ENCODE data around the gene PARP4. TPM values are rescaled to one million over a fixed set of nuclear protein-coding genes. Genes with fewer than 3 reads are reported as not detected.
"Not testable (repeated sequence)": the region's sequence is repeated elsewhere in the genome, so short reads cannot be mapped to it uniquely, and the experiment has no call there.

Gene PARP4
- total RNA-seq, 1 donor from 2014 or later: 26.0 TPM

DNA sequence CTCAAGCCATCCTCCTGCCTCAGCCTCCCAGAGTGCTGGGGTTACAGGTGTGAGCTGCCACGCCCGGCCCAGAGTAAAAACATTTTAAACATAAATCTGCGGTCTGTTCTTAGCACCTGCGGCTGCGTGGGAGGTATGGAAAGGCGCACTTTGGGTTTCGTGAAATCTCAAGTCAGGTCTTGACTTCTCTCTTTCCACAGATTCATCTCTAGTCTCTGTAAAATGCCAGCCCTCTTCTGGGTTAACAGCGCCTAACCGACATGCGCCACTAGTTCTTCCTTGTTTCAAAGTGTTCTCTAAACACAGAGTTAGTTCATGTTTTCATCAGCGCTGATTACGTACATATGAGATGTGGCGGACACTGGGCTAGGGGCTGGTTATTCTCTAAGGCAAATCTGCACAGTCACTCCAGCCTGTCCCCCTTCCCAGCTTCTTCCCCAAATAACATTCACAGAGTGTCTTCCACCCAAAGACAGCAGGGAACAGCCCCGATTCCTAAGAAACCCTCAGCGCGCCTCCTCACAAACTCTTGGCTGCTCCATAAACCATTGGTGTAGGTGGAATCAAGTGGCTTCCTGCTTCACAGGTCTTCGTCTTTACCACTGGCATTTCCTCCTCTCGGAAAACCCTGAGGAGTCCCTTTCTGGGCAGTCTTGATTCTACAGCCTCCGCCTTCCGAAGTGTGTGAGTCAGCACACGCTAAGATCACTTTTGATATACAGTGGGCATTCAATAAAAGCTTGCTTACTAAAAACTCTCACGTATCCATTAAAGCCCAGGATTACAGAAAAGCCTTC lies 1.4 kb downstream of the PARP4 start:
- DNase-seq (ENCODE audit: missing footprints): no peak
- no peak for ATAC-seq
- intact Hi-C loops (cut with DNase I): no loop called here

- ATAC-seq (no peak), DNase-seq (ENCODE audit: missing footprints) (no peak)
- intact Hi-C loops (cut with DNase I): no loop called here
These were observed 5.8 kb downstream of the PARP4 start for GRCh38 chr13:24506698-24507335.

- ATAC-seq; DNase-seq (ENCODE audit: missing footprints); intact Hi-C loops (cut with DNase I): not testable (repeated sequence)
These were observed 6.3 kb downstream of the PARP4 start for GRCh38 chr13:24506283-24506682.

DNA sequence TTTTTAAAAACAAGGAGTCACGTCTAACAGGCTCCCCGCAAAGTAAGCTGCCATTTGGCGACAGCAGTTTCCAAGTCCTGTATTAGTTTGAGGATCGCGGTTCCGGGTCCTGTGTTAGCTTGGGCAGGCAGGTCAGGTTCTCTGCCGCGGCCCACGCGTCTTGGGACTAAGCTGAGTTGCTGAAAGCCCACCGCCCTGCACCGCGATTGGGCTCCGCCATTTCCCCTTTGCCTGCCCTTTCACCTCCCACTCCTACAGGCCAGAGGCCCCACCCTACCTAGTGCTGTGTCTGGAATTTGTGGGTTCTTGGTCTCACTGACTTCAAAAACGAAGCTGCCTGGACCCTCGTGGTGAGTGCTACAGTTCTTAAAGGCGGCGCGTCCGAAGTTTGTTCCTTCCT lies 6.8 kb downstream of the PARP4 start:
- DNase-seq (ENCODE audit: missing footprints): peak; percentile 72
- ATAC-seq: no peak
- intact Hi-C loops (cut with DNase I): no loop called here

GRCh38 chr13:24505256-24505655 lies 7.3 kb downstream of the PARP4 start:
- DNase-seq (ENCODE audit: missing footprints) (no peak), ATAC-seq (no peak)
- intact Hi-C loops (cut with DNase I): no loop called here

DNA sequence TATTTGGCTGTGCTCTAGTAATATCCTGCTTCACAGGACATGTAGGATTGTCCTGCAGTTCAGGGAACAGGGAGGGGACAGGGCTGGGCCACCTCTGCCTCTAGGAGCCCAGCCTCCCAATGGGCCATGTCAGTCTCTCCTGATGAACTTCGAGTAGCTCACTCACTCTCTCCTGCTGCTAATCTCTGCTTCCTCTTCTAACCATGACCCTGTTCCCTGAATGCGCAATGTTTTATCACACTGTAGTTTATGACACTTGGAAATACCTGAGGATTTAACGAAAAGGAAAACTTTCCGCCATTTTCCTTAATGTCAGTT lies 9.2 kb downstream of the PARP4 start:
- intact Hi-C loops (cut with DNase I): no loop called here
- DNase-seq (ENCODE audit: missing footprints): no peak
- ATAC-seq: peak; percentile 49

GRCh38 chr13:24502533-24503378 lies 9.8 kb downstream of the PARP4 start:
- peak; percentile 87 for ATAC-seq
- no peak for DNase-seq (ENCODE audit: missing footprints)
- intact Hi-C loops (cut with DNase I): no loop called here

DNA sequence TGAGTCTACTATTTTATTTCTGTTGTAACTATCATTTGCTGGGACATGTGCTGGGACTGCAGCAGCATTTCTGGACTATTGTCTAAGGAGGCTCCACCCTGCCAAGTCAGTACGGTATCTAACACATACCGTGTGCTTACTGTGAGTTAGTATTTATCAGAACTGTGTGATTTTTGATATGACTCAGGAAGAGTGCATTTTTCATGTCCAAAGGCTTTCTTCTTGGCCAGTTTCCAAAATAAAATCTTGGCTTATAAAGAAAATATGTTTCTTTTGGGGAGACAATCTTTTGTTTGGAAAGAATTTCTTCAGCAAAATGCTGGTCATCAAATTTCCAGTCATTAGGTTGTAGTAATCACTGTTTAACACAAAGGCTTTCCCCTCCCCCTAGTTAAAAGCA lies 11.6 kb downstream of the PARP4 start:
- intact Hi-C loops (cut with DNase I): no loop called here
- ATAC-seq (no peak), DNase-seq (ENCODE audit: missing footprints) (no peak)

- intact Hi-C loops (cut with DNase I): no loop called here
- no peak for ATAC-seq
- DNase-seq (ENCODE audit: missing footprints): no peak
These were observed 14.8 kb downstream of the PARP4 start for GRCh38 chr13:24497742-24498141.

GRCh38 chr13:24496295-24496694 lies 16.3 kb downstream of the PARP4 start:
- ATAC-seq; intact Hi-C loops (cut with DNase I); DNase-seq (ENCODE audit: missing footprints): not testable (repeated sequence)

DNA sequence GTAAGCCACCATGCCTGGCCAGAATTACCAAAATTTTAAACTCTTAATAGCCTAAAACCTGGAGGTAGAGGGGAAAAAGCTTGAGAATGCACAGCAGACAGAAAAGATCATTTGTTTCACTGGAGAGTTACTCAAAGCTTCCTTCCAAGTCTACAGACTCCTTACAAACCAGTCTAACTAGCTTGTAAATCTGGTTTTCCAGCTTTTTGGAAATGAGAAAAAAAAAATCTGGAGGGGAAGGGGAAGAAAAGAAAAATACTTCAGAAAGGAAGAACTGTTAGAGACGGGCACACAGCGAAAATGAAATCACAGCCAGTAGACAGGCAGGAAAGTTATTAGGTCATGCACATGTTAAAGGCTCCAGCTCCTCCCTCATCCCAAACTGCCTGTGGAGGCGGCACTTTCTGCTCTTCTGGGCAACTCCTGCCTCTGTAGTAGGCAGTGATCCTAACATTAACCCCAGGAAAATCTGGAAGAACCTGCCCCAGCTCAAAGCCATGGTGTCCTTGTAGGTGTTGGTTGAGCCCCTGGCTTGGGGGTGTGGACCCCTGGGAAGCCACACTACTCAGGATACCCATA lies 17.3 kb downstream of the PARP4 start:
- no peak for DNase-seq (ENCODE audit: missing footprints)

DNA sequence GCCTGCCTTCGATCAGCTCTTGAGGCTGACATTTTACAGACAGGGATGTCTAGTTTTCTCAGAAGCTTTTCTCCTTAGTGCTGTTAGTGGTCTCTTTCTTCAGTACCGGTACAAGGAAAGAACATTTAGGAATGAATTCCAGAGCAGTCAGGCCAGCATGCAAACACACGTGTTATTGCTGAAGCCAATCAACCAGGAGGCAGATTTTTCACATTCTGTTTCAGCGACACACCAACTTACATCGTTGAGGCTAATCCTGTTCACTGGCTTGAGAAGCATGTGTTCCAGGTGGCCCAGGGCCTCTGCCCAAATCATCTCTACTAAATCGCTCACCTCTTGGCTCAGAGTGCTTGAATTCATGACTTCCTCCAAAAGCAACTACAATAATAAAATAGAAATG lies 19.2 kb downstream of the PARP4 start:
- ATAC-seq: no peak

More for the DNA sequence above, 17.3 kb downstream of the PARP4 start:
- intact Hi-C loops (cut with DNase I): no loop called here
- no peak for ATAC-seq

DNA sequence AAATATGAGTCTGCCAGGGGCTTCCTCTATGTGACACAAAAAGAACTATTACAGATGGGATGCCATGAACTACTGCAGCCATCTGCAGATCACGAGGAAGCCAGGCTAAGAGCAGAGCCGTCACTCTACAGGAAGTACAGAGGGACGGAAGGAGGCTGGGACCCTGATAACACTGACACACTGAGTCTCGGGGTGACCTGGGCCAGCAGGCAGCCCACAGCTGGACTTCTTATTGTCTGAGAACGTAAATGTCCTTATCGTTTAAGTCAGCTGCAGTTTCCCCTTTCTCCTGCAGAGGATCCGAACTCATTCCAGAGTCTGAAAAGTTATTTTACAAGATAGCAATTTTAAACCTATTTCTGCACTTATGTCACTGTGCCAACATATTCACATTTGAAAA lies 20.7 kb downstream of the PARP4 start:
- DNase-seq (ENCODE audit: missing footprints) (no peak), ATAC-seq (peak; percentile 39)
- intact Hi-C loops (cut with DNase I): no loop called here

More for the DNA sequence above, 19.2 kb downstream of the PARP4 start:
- no peak for DNase-seq (ENCODE audit: missing footprints)
- intact Hi-C loops (cut with DNase I): no loop called here

- no peak for DNase-seq (ENCODE audit: missing footprints)
- intact Hi-C loops (cut with DNase I): no loop called here
- ATAC-seq: no peak
These were observed 22.9 kb downstream of the PARP4 start for GRCh38 chr13:24489721-24490120.

DNA sequence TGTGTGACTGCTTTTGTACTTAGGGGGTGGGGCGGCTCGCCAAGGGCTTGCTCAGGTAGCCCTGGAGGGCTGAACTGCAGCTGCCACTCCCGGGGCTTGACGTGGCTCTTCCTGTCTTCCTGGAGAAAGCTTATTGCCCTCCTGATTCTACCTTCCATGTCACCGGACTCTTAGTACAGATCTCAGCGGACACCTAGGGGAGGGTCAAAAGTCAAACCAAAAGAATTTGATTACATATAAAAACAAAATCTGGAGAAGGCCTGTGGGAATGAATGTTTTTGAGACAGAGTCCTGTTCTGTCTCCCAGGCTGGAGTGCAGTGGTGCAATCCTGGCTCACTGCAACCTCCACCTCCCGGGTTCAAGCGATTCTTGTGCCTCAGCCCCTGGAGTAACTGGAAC lies 24.5 kb downstream of the PARP4 start:
- DNase-seq (ENCODE audit: missing footprints); intact Hi-C loops (cut with DNase I); ATAC-seq: not testable (repeated sequence)

DNA sequence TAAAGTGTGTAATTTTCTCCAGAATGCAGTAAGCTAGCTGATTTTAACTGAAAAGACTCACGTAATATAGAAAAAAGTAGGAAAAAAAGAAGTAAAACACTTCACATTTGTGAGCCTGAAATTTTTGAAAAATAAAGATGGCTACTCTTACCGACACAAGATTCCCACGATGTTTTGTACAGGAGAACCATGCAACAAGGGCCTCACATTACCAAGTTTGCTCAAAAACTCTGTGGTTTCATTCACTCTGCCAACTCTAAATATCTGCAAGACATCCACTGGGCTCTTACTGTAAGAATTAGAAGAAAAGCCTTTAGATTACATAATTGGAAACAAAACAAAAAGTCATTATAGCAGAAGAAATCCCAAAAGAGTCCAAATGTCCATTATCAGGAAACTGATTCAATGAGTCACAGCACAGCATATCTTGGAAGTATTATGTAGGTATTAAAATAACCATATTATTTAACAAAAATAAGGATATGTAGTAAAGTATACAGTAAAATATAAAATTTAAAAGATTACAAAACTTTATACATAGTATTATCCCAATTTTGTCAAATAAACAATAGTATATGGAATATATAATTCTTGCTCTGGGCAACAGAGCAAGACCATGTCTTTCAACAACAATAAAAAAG lies 26.4 kb downstream of the PARP4 start:
- ATAC-seq; intact Hi-C loops (cut with DNase I); DNase-seq (ENCODE audit: missing footprints): not testable (repeated sequence)

GRCh38 chr13:24473686-24474085 lies 38.9 kb downstream of the PARP4 start:
- DNase-seq (ENCODE audit: missing footprints) (no peak), ATAC-seq (no peak)
- intact Hi-C loops (cut with DNase I): no loop called here

DNA sequence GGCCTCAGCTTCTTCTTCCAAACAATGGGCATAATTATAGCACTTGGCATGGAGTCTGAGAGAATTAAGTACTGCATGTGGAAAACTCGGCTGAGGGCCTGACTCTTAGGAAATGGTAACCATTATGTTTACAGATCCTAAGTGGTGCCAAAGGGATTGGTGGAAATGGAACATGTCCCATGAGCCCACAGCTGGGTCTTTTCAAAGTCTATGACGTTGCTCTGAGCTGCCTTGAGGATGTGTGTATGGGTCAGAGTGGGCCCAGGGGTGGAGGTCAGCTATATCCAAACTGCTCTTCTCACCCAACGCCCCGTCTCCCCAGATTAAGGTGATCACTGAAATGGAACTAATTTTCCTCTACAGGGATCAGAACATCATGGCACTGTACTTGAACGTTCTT lies 40.4 kb downstream of the PARP4 start:
- peak; percentile 85 for ATAC-seq
- DNase-seq (ENCODE audit: missing footprints); intact Hi-C loops (cut with DNase I): not testable (repeated sequence)

GRCh38 chr13:24463078-24463477 lies 49.5 kb downstream of the PARP4 start:
- no peak for ATAC-seq
- intact Hi-C loops (cut with DNase I): no loop called here

More at GRCh38 chr13:24463078-24463477, 49.5 kb downstream of the PARP4 start:
- DNase-seq (ENCODE audit: missing footprints): no peak
